Brain microvascular endothelial cell (primary cell): Measurements from ENCODE around the gene ZNF407.

ENCODE experiments used
- DNase-seq: peaks from one replicate; pipeline ENCODE4 v3.0.0-alpha.2; 2020
- H3K27ac ChIP-seq: fragments of 250-450 bp; sonication (Bioruptor Pico); 2 replicates; pipeline ENCODE4 v1.5.1; 2020; ENCODE audit warnings: mild to moderate bottlenecking, moderate library complexity
- H3K27me3 ChIP-seq: fragments of 250-450 bp; sonication (Bioruptor Pico); replicated peaks from 2 replicates; pipeline ENCODE4 v1.5.1; 2020; ENCODE audit warnings: mild to moderate bottlenecking
- H3K36me3 ChIP-seq: fragments of 250-450 bp; sonication (Bioruptor Pico); replicated peaks from 2 replicates; pipeline ENCODE4 v1.5.1; 2020; ENCODE audit warnings: mild to moderate bottlenecking
- H3K4me3 ChIP-seq: 2 replicates; pipeline ENCODE4 v1.5.1; 2011; ENCODE audit warnings: low read depth, mild to moderate bottlenecking, control low read depth, low read length, moderate library complexity
- in situ Hi-C: cut with HindIII; loops from 2 replicates; pipeline ENCODE4 v1.10.0; 2017; ENCODE audit warnings: low sequenced_read_pairs, low pct_ligation_motif_present
- TF ChIP-seq, protein P1 (sequence below): IDR thresholded peaks from 2 replicates; pipeline ENCODE4 v1.5.1; 2011; ENCODE audit warnings: low read depth, mild to moderate bottlenecking, moderate library complexity, low read length, control low read depth, inconsistent platforms; ENCODE audit errors: missing control alignments

The ZNF407 gene

DNA sequence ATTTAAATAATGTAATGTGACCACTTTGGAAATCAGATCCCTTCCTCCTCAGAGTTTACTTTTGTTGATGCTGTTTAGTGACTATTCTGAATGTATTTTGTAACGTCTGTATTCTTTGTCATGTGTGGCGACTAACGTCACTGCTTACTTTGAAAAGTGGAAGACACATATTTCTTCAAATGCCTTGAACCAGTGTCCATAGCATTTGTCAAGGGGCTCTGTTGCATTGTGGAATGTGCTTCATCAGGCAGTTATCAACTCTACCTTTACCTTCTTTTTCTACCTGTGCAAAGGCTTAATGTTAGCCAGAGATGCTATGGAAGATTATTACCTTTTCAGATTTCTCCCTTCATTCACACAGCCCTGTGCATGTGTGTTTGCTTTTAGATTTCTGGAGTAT is 162.4 kb downstream of the ZNF407 start:
- TF ChIP-seq, protein P1, sequence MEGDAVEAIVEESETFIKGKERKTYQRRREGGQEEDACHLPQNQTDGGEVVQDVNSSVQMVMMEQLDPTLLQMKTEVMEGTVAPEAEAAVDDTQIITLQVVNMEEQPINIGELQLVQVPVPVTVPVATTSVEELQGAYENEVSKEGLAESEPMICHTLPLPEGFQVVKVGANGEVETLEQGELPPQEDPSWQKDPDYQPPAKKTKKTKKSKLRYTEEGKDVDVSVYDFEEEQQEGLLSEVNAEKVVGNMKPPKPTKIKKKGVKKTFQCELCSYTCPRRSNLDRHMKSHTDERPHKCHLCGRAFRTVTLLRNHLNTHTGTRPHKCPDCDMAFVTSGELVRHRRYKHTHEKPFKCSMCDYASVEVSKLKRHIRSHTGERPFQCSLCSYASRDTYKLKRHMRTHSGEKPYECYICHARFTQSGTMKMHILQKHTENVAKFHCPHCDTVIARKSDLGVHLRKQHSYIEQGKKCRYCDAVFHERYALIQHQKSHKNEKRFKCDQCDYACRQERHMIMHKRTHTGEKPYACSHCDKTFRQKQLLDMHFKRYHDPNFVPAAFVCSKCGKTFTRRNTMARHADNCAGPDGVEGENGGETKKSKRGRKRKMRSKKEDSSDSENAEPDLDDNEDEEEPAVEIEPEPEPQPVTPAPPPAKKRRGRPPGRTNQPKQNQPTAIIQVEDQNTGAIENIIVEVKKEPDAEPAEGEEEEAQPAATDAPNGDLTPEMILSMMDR = no peak
- H3K4me3 ChIP-seq = no peak overlapping the region
- H3K27me3 ChIP-seq = no peaks in the 10 kb centered on the region
- H3K27ac ChIP-seq = no peak overlapping the region
- in situ Hi-C loops = no loop called here
- no peaks in the 10 kb centered on the region for H3K36me3 ChIP-seq
- no peak for DNase-seq

DNA sequence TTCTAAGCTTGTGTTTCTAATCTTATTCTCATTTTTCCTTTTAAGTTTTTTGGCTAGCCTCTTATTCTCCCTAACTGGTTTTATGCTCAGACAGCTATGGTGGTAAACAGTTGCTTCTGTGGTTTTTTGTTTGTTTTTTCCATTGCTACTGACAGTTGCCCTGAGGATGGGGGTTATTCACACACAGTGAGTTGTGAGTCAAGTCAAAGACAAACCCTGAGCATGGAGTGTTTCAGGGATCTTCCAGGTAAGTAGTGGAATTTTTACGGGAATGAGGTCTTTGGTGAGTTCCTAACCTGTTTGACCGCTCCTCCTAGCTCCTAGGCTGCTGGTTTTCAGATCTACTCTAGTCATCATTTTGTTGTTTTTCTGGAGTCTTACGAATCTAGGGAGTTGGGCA is 162.8 kb downstream of the ZNF407 start:
- in situ Hi-C loops = no loop called here
- TF ChIP-seq, protein P1 = no peak
- no peaks in the 10 kb centered on the region for H3K27me3 ChIP-seq
- H3K36me3 ChIP-seq = no peaks in the 10 kb centered on the region
- H3K4me3 ChIP-seq = no peak overlapping the region
- H3K27ac ChIP-seq = no peak overlapping the region
- no peak for DNase-seq

GRCh38 chr18:74766251-74766650 is 168.6 kb downstream of the ZNF407 start:
- no peak overlapping the region for H3K4me3 ChIP-seq
- in situ Hi-C loops = no loop called here
- TF ChIP-seq, protein P1 = no peak
- H3K27ac ChIP-seq = no peak overlapping the region
- no peaks in the 10 kb centered on the region for H3K36me3 ChIP-seq
- no peaks in the 10 kb centered on the region for H3K27me3 ChIP-seq
- DNase-seq = no peak

- no peak overlapping the region for H3K27ac ChIP-seq
- TF ChIP-seq, protein P1 = no peak
- H3K36me3 ChIP-seq = no peaks in the 10 kb centered on the region
- in situ Hi-C loops = no loop called here
- no peaks in the 10 kb centered on the region for H3K27me3 ChIP-seq
- no peak for DNase-seq
- H3K4me3 ChIP-seq = no peak overlapping the region
Observed at GRCh38 chr18:74768096-74768495, 170.4 kb downstream of the ZNF407 start.

- no peak overlapping the region for H3K4me3 ChIP-seq
- in situ Hi-C loops = no loop called here
Observed at GRCh38 chr18:74773171-74773624, 175.5 kb downstream of the ZNF407 start.

DNA sequence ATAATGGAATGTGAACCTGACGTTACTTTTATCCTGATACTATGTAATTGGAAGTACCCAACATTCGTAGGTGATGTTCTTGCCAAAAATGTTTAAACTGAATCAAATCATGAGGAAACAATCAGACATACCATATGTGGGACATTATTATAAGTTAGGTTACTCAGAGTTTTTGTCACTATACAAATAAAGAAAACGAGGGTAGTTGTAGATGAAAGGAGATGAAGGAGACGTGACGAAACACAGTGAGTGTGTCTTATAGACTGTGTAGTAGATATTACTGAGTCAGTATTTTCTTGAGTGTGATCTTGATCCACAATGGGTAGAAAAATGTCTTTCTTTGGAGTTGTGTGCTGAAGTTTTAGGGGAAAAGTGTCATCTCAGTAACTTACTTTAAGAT is 176.8 kb downstream of the ZNF407 start:
- Histone ChIP-seq H3K27me3 (no peaks in the 10 kb centered on the region), H3K36me3 (no peaks in the 10 kb centered on the region), H3K4me3 (no peak overlapping the region), H3K27ac (peak overlapping the region; percentile 44)
- TF ChIP-seq, protein P1 = no peak
- in situ Hi-C loops = no loop called here
- DNase-seq = no peak

More at GRCh38 chr18:74773171-74773624, 175.5 kb downstream of the ZNF407 start:
- Histone ChIP-seq H3K36me3 (no peaks in the 10 kb centered on the region), H3K27me3 (no peaks in the 10 kb centered on the region), H3K27ac (no peak overlapping the region)
- TF ChIP-seq, protein P1 = no peak
- DNase-seq = no peak
